H1 (cell line): Measurements from ENCODE around the gene C20orf96. TPM values are rescaled to one million over a fixed set of nuclear protein-coding genes. Genes with fewer than 3 reads are reported as not detected.

Source experiments
- CTCF ChIA-PET: fragments of 300-600 bp; sonication (Branson Sonifier 250); formaldehyde crosslinking; loops from one replicate; lab custom pipeline; 2021; ENCODE audit not compliant: partially characterized antibody; lab: Charles Lee
- POLR2A ChIA-PET: fragments of 300-600 bp; sonication (Branson Sonifier 250); formaldehyde crosslinking; loops from one replicate; lab custom pipeline; 2021; ENCODE audit warnings: inconsistent platforms; ENCODE audit not compliant: partially characterized antibody; lab: Charles Lee
- DNase-seq, 2 experiments: peaks; one replicate each; pipeline versions ENCODE4 v3.0.0 to v3.0.0-alpha.2; 2010 to 2022; ENCODE audit warnings: low spot score in 2 of 2, low read depth in 1 of 2, mixed read lengths in 1 of 2
- FAIRE-seq: peaks from 2 replicates; lab custom pipeline; 2011; peaks lifted over from hg19 to GRCh38; lab: Jason Lieb, UNC
- H2AFZ ChIP-seq: 2 replicates; pipeline ENCODE4 v1.8.1; 2012; ENCODE audit warnings: low read length, inconsistent platforms
- H2AK5ac ChIP-seq: 2 replicates; pipeline ENCODE4 v1.6.1; 2013; ENCODE audit warnings: low read depth, low read length
- H2BK120ac ChIP-seq: replicated peaks from 2 replicates; pipeline ENCODE3; 2013; ENCODE audit warnings: low read depth, low read length, inconsistent platforms
- H2BK12ac ChIP-seq: 2 replicates; pipeline ENCODE4 v1.6.1; 2013; ENCODE audit warnings: low read depth, low read length
- H2BK15ac ChIP-seq: 2 replicates; pipeline ENCODE4 v1.6.1; 2013; ENCODE audit warnings: low read length
- H2BK20ac ChIP-seq: 2 replicates; pipeline ENCODE4 v1.6.1; 2013; ENCODE audit warnings: low read length
- H2BK5ac ChIP-seq: 2 replicates; pipeline ENCODE4 v1.6.1; 2013; ENCODE audit warnings: low read depth, low read length
- H3K14ac ChIP-seq: 2 replicates; pipeline ENCODE4 v1.6.1; 2013; ENCODE audit warnings: inconsistent platforms; ENCODE audit not compliant: insufficient read length
- H3K18ac ChIP-seq: 2 replicates; pipeline ENCODE4 v1.6.1; 2013; ENCODE audit warnings: low read length; ENCODE audit errors: extremely low read depth
- H3K23ac ChIP-seq: 2 replicates; pipeline ENCODE4 v1.6.1; 2013; ENCODE audit warnings: inconsistent platforms; ENCODE audit not compliant: insufficient read length
- H3K23me2 ChIP-seq: 2 replicates; pipeline ENCODE4 v1.6.1; 2013; ENCODE audit warnings: low read depth, low read length
- H3K27ac ChIP-seq: 2 replicates; pipeline ENCODE4 v1.6.1; 2011; ENCODE audit warnings: low read depth, low read length, inconsistent platforms
- H3K27me3 ChIP-seq, 4 experiments: replicated peaks in 1 of 4; 1 replicate in 1 of 4; 2 replicates in 3 of 4; pipeline versions ENCODE4 v1.6.1 to v1.8.1; 2011 to 2013; ENCODE audit warnings: low read length in 3 of 4, mild to moderate bottlenecking in 3 of 4, inconsistent platforms in 2 of 4, mixed read lengths in 2 of 4, moderate library complexity in 1 of 4; ENCODE audit not compliant: control insufficient read depth in 3 of 4, insufficient read depth in 3 of 4; ENCODE audit errors: extremely low read depth in 1 of 4
- H3K36me3 ChIP-seq, 4 experiments: 2 replicates each; pipeline versions ENCODE4 v1.6.1 to v1.8.1; 2011 to 2013; ENCODE audit warnings: mild to moderate bottlenecking in 4 of 4, low read length in 3 of 4, moderate library complexity in 2 of 4, control low read depth in 1 of 4, inconsistent platforms in 1 of 4; ENCODE audit not compliant: insufficient read depth in 4 of 4, control insufficient read depth in 2 of 4
- H3K4ac ChIP-seq: replicated peaks from 2 replicates; pipeline ENCODE3; 2013; ENCODE audit warnings: low read length, low read depth, mixed read lengths, inconsistent platforms; ENCODE audit not compliant: insufficient read length
- H3K4me1 ChIP-seq, 4 experiments: replicated peaks in 1 of 4; 1 replicate in 1 of 4; 2 replicates in 3 of 4; pipeline versions ENCODE4 v1.6.1 to v1.8.1; 2011 to 2013; ENCODE audit warnings: low read length in 3 of 4, inconsistent platforms in 2 of 4, mixed read lengths in 1 of 4; ENCODE audit not compliant: insufficient read depth in 4 of 4, control insufficient read depth in 3 of 4
- H3K4me2 ChIP-seq, 2 experiments: 2 replicates each; pipeline versions ENCODE4 v1.6.1 to v1.8.1; 2011 to 2013; ENCODE audit warnings: low read depth in 2 of 2, low read length in 2 of 2, control low read depth in 1 of 2, inconsistent platforms in 1 of 2, mild to moderate bottlenecking in 1 of 2; ENCODE audit not compliant: insufficient read depth in 1 of 2
- H3K4me3 ChIP-seq, 4 experiments: fragments of 200-600, 300-600 bp in 1 of 4; sonication (generic), shearing (Covaris generic), sonication (Bioruptor Twin) in 1 of 4; 2 replicates each; pipeline versions ENCODE4 v1.5.1 to v1.8.1; 2011 to 2016; ENCODE audit warnings: low read length in 4 of 4, low read depth in 3 of 4, control low read depth in 2 of 4, inconsistent platforms in 2 of 4, mild to moderate bottlenecking in 2 of 4, mixed read lengths in 1 of 4, moderate library complexity in 1 of 4; ENCODE audit not compliant: insufficient read depth in 2 of 4; ENCODE audit errors: extremely low read depth in 1 of 4
- H3K56ac ChIP-seq: replicated peaks from 2 replicates; pipeline ENCODE3; 2013; ENCODE audit warnings: low read depth, mild to moderate bottlenecking, mixed read lengths, low read length, inconsistent platforms; ENCODE audit not compliant: insufficient read length
- H3K79me1 ChIP-seq: 2 replicates; pipeline ENCODE4 v1.6.1; 2013; ENCODE audit warnings: low read depth, low read length, control low read depth
- H3K79me2 ChIP-seq, 2 experiments: 2 replicates each; pipeline versions ENCODE4 v1.6.1 to v1.8.1; 2012 to 2013; ENCODE audit warnings: low read length in 2 of 2, mild to moderate bottlenecking in 2 of 2, inconsistent platforms in 1 of 2; ENCODE audit not compliant: insufficient read depth in 2 of 2, control insufficient read depth in 1 of 2
- H3K9ac ChIP-seq, 4 experiments: replicated peaks in 1 of 4; 1 replicate in 1 of 4; 2 replicates in 3 of 4; pipeline versions ENCODE4 v1.6.1 to v1.8.1; 2011 to 2013; ENCODE audit warnings: low read depth in 3 of 4, low read length in 3 of 4, control low read depth in 2 of 4, mild to moderate bottlenecking in 2 of 4, moderate library complexity in 2 of 4, inconsistent platforms in 1 of 4; ENCODE audit errors: extremely low read depth in 1 of 4
- H3K9me3 ChIP-seq, 2 experiments: 2 replicates each; pipeline versions ENCODE4 v1.6.1 to v1.8.1; 2012 to 2013; ENCODE audit warnings: mild to moderate bottlenecking in 2 of 2, moderate library complexity in 2 of 2, control low read depth in 1 of 2, inconsistent platforms in 1 of 2, low read depth in 1 of 2, low read length in 1 of 2, mixed read lengths in 1 of 2; ENCODE audit not compliant: insufficient read depth in 2 of 2
- H4K20me1 ChIP-seq, 2 experiments: replicated peaks in 1 of 2; 2 replicates each; pipeline versions ENCODE3 to v1.8.1; 2011 to 2013; ENCODE audit warnings: inconsistent platforms in 2 of 2, low read length in 2 of 2, mild to moderate bottlenecking in 1 of 2; ENCODE audit not compliant: insufficient read depth in 2 of 2, control insufficient read depth in 1 of 2
- H4K5ac ChIP-seq: 2 replicates; pipeline ENCODE4 v1.6.1; 2013; ENCODE audit warnings: low read length, low read depth, mixed read lengths, inconsistent platforms; ENCODE audit not compliant: insufficient read length
- H4K8ac ChIP-seq: 2 replicates; pipeline ENCODE4 v1.8.0; 2013; ENCODE audit warnings: mild to moderate bottlenecking, moderate library complexity, low read length, inconsistent platforms; ENCODE audit not compliant: insufficient read depth; ENCODE audit errors: extremely low read depth
- H4K91ac ChIP-seq: replicated peaks from 2 replicates; pipeline ENCODE3; 2013; ENCODE audit warnings: low read length, mixed read lengths, inconsistent platforms; ENCODE audit not compliant: insufficient read length
- ATF2 ChIP-seq: IDR thresholded peaks from 2 replicates; pipeline ENCODE4 v1.6.1; 2012; ENCODE audit warnings: low read length, inconsistent platforms
- BRCA1 ChIP-seq: IDR thresholded peaks from 2 replicates; pipeline ENCODE4 v1.6.1; 2012; ENCODE audit warnings: low read depth, low read length, improper control_type of control experiment
- CBX5 ChIP-seq: fragments of 300-800, 300-1000 bp; sonication (generic); IDR thresholded peaks from 2 replicates; pipeline ENCODE4 v1.7.1; 2016; ENCODE audit warnings: antibody characterized with exemption, low read length, low read depth
- CEBPB ChIP-seq: IDR thresholded peaks from 2 replicates; pipeline ENCODE4 v1.6.1; 2012; ENCODE audit warnings: low read depth, low read length
- CHD2 ChIP-seq: IDR thresholded peaks from 2 replicates; pipeline ENCODE4 v1.6.1; 2012; ENCODE audit warnings: low read length, improper control_type of control experiment
- CREB1 ChIP-seq: IDR thresholded peaks from 2 replicates; pipeline ENCODE4 v1.6.1; 2012; ENCODE audit warnings: inconsistent platforms
- EP300 ChIP-seq, 2 experiments: IDR thresholded peaks; 1 replicate in 1 of 2; 2 replicates in 1 of 2; pipeline ENCODE4 v1.6.1; 2011 to 2012; ENCODE audit warnings: low read depth in 2 of 2, low read length in 2 of 2, mild to moderate bottlenecking in 2 of 2, borderline replicate concordance in 1 of 2, inconsistent platforms in 1 of 2, moderate library complexity in 1 of 2
- GABPA ChIP-seq: IDR thresholded peaks from 2 replicates; pipeline ENCODE4 v1.6.1; 2011; ENCODE audit warnings: mild to moderate bottlenecking, low read length, moderate library complexity, borderline replicate concordance; ENCODE audit not compliant: insufficient read depth
- MAFK ChIP-seq: IDR thresholded peaks from 2 replicates; pipeline ENCODE4 v1.6.1; 2012; ENCODE audit warnings: low read depth, mild to moderate bottlenecking, improper control_type of control experiment, low read length
- MAX ChIP-seq: IDR thresholded peaks from 2 replicates; pipeline ENCODE4 v1.6.1; 2012; ENCODE audit warnings: inconsistent platforms
- NANOG ChIP-seq: IDR thresholded peaks from 2 replicates; pipeline ENCODE4 v1.6.1; 2011; ENCODE audit warnings: low read length, low read depth, mild to moderate bottlenecking, inconsistent platforms; ENCODE audit not compliant: insufficient read depth, poor library complexity, severe bottlenecking
- RNF2 ChIP-seq: fragments of 200-900, 300-1000 bp; sonication (generic); IDR thresholded peaks from 2 replicates; pipeline ENCODE4 v1.7.1; 2016; ENCODE audit warnings: borderline replicate concordance, low read depth, mild to moderate bottlenecking, antibody characterized with exemption, low read length; ENCODE audit not compliant: poor library complexity, severe bottlenecking; ENCODE audit errors: missing control alignments
- WGBS, 2 experiments: shearing (Covaris generic) in 1 of 2; methylation state at CpG; one replicate each; pipeline versions ENCODE4 v1.1.6 to v1.1.7; 2013 to 2015; ENCODE audit warnings: low lambda C conversion rate in 2 of 2, mixed read lengths in 2 of 2, inconsistent platforms in 1 of 2, low coverage in 1 of 2, missing lambda C conversion rate in 1 of 2; ENCODE audit not compliant: insufficient replicate concordance in 2 of 2, insufficient coverage in 1 of 2, insufficient read length in 1 of 2; ENCODE audit errors: extremely low coverage in 1 of 2, missing lambda C conversion rate in 1 of 2; 5-methylcytosine and 5-hydroxymethylcytosine counted together
- polyA plus RNA-seq, 7 experiments: library from polyadenylated mRNA; depleted of rRNA in 3 of 7; stranded (reverse) in 5 of 7; unstranded in 2 of 7; fragments of >200 nt in 5 of 7; fragments of 200-250 nt in 2 of 7; gene quantifications; 1 replicate in 5 of 7; 2 replicates in 1 of 7; 4 replicates in 1 of 7; pipeline versions ENCODE4 v1.2.1 to v1.2.3, GENCODE V29; 2011 to 2013; ENCODE audit warnings: missing spikeins in 2 of 7, mixed read lengths in 2 of 7
- total RNA-seq: library from RNA; stranded (reverse); fragmentation: NEBNext Ultra II Directional; extraction: Animal tissue kit (Norgen Biotek cat#: 25700); gene quantifications from 2 replicates; pipeline ENCODE4 v1.2.1, GENCODE V29; 2021

Gene C20orf96
- total and polyA plus RNA-seq, 2 of the 8 experiments (the other 6 are each of a cell fraction or from before 2014, with no cell fraction given): 19.2 to 21.0 TPM

- H3K23ac ChIP-seq: no peak overlapping the region
- H3K23me2 ChIP-seq: peaks cover 4% of the 10 kb centered on the region
- no peak overlapping the region for H4K8ac ChIP-seq
- H2AK5ac ChIP-seq: no peak overlapping the region
- H3K18ac ChIP-seq: no peak overlapping the region
- no peaks in the 10 kb centered on the region for H3K9me3 ChIP-seq
- no peak overlapping the region for H2BK5ac ChIP-seq
- no peak overlapping the region for H3K9ac ChIP-seq
- no peaks in the 10 kb centered on the region for H3K79me1 ChIP-seq
- no peak overlapping the region for H4K91ac ChIP-seq
- CTCF ChIA-PET: interaction anchor here (2.4 kb wide), 1 partner anchor 18 kb away, joined by 7 read pairs; no protein-coding TSS in a partner anchor
- no peaks in the 10 kb centered on the region for H3K79me2 ChIP-seq
- 87% methylated on average over 5 of the region's 5 CpGs; no CpG with 5 or more reads in 1 of the 2 experiments for WGBS, 2 experiments
- H2AFZ ChIP-seq: no peak overlapping the region
- no peak overlapping the region for H2BK20ac ChIP-seq
- H2BK15ac ChIP-seq: no peak overlapping the region
- H3K4ac ChIP-seq: no peak overlapping the region
- H4K5ac ChIP-seq: no peak overlapping the region
- no peak overlapping the region for H3K56ac ChIP-seq
- H3K4me1 ChIP-seq: peaks cover 2 to 9% (median 4%) of the 10 kb centered on the region in 4 experiments; a peak in 6 of 7 replicates
- DNase-seq: no peak
- POLR2A ChIA-PET: interaction anchor here (0.9 to 6.4 kb wide), 3 partner anchors 10 to 34 kb away, joined by 3 to 97 read pairs (median 84); partner anchors contain the start of genes NRSN2, SOX12 and ZCCHC3
- no peaks in the 10 kb centered on the region for H3K27me3 ChIP-seq
- no peak overlapping the region for H3K4me2 ChIP-seq
- no peaks in the 10 kb centered on the region for H3K36me3 ChIP-seq
- H3K4me3 ChIP-seq: no peak overlapping the region
- H4K20me1 ChIP-seq: no peaks in the 10 kb centered on the region
- no peak overlapping the region for H3K14ac ChIP-seq
- no peak overlapping the region for H2BK120ac ChIP-seq
- no peak overlapping the region for H3K27ac ChIP-seq
- no peak overlapping the region for H2BK12ac ChIP-seq
- no peak for FAIRE-seq
- TF ChIP-seq MAX: no peak
- no peak for TF ChIP-seq CBX5
- no peak for TF ChIP-seq MAFK
- no peak for TF ChIP-seq CHD2
- TF ChIP-seq RNF2: no peak
- TF ChIP-seq GABPA: no peak
- TF ChIP-seq CREB1: no peak
- TF ChIP-seq EP300 (IDR thresholded peaks at IDR 0.05; ENCODE audit: borderline replicate concordance in 1 of 2, low read depth in 2 of 2, low read length in 2 of 2): no peak
- TF ChIP-seq BRCA1: no peak
- TF ChIP-seq NANOG: no peak
- no peak for TF ChIP-seq ATF2
- TF ChIP-seq CEBPB: no peak
These were observed 22.9 kb upstream of the C20orf96 start for GRCh38 chr20:313402-313801.
